HepG2 (cell line): ENCODE results near the gene MUTYH. TPM values are rescaled to one million over a fixed set of nuclear protein-coding genes. Genes with fewer than 3 reads are reported as not detected.
A peak's percentile ranks its signal among the peaks of the same experiment; 100 is the strongest.

Source experiments
- DPF2 ChIP-seq: sonication (generic); formaldehyde crosslinking; IDR thresholded peaks from 2 replicates; pipeline ENCODE4 v1.4.0; 2020; ENCODE audit warnings: mild to moderate bottlenecking, low read depth, missing genetic modification reagents, borderline replicate concordance
- MATR3 ChIP-seq: sonication (generic); formaldehyde crosslinking; IDR thresholded peaks from 2 replicates; pipeline ENCODE4 v1.4.0; 2020; ENCODE audit warnings: missing genetic modification reagents
- NFKBIZ ChIP-seq: IDR thresholded peaks from 2 replicates; pipeline ENCODE4 v1.6.1; 2018; ENCODE audit warnings: missing genetic modification reagents, missing compliant biosample characterization
- POLR2AphosphoS5 ChIP-seq: IDR thresholded peaks from 2 replicates; pipeline ENCODE4 v1.6.1; 2012; ENCODE audit warnings: low read depth, low read length
- SOX5 ChIP-seq: IDR thresholded peaks from 2 replicates; pipeline ENCODE4 v1.6.1; 2016; ENCODE audit warnings: borderline replicate concordance
- TBX3 ChIP-seq: fragments of 450-650 bp; IDR thresholded peaks from 2 replicates; pipeline ENCODE4 v1.6.1; 2017; ENCODE audit warnings: antibody characterized with exemption, mild to moderate bottlenecking, inconsistent platforms, borderline replicate concordance
- ZKSCAN5 ChIP-seq: sonication (generic); formaldehyde crosslinking; IDR thresholded peaks from 2 replicates; pipeline ENCODE4 v1.5.1; 2020; ENCODE audit warnings: mild to moderate bottlenecking, missing genetic modification reagents
- ZNF24 ChIP-seq: fragments of 450-650 bp; IDR thresholded peaks from 2 replicates; pipeline ENCODE4 v1.6.1; 2017; ENCODE audit warnings: antibody characterized with exemption, mild to moderate bottlenecking
- ZNF441 ChIP-seq: sonication (generic); formaldehyde crosslinking; IDR thresholded peaks from 2 replicates; pipeline ENCODE4 v1.7.0; 2021; ENCODE audit warnings: missing genetic modification reagents, borderline replicate concordance
- ZNF598 ChIP-seq: sonication (generic); formaldehyde crosslinking; IDR thresholded peaks from 2 replicates; pipeline ENCODE4 v1.5.1; 2020; ENCODE audit warnings: mild to moderate bottlenecking, missing genetic modification reagents, borderline replicate concordance
- ZNF75D ChIP-seq: sonication (generic); formaldehyde crosslinking; IDR thresholded peaks from 2 replicates; pipeline ENCODE4 v1.8.1; 2023; ENCODE audit warnings: missing genetic modification reagents, mild to moderate bottlenecking, borderline replicate concordance
- polyA plus RNA-seq, 8 experiments: library from polyadenylated mRNA; depleted of rRNA in 3 of 8; stranded (reverse) in 7 of 8; unstranded in 1 of 8; fragments of >200 nt; fragmentation: Illumina TruSeq in 4 of 8; extraction: Trizol in 4 of 8; gene quantifications; 2 replicates each; pipeline versions ENCODE4 v1.2.1 to v1.2.3, GENCODE V29; 2011 to 2016; ENCODE audit warnings: low read depth in 4 of 8, missing spikeins in 1 of 8, mixed read lengths in 1 of 8; ENCODE audit not compliant: insufficient read depth in 1 of 8
- total RNA-seq, 5 experiments: library from RNA; depleted of rRNA; stranded (reverse); fragments of >200 nt; fragmentation: Illumina TruSeq; extraction: Trizol; gene quantifications; 2 replicates each; pipeline ENCODE4 v1.2.3, GENCODE V29; 2016; ENCODE audit warnings: low read depth in 1 of 5
- TF ChIP-seq, protein P1 (sequence below): fragments of 450-650 bp; IDR thresholded peaks from 2 replicates; pipeline ENCODE4 v1.6.1; 2016
- TF ChIP-seq, protein P2 (sequence below): sonication (generic); formaldehyde crosslinking; conservative IDR thresholded peaks from 2 replicates; pipeline ENCODE4 v1.8.0; 2022; ENCODE audit warnings: missing genetic modification reagents
- TF ChIP-seq, protein P3 (sequence below), 2 experiments: fragments of 450-650 bp in 1 of 2; sonication (generic) in 1 of 2; formaldehyde crosslinking in 1 of 2; IDR thresholded peaks; 2 replicates each; pipeline versions ENCODE4 v1.6.1 to v1.8.0; 2016 to 2022; ENCODE audit warnings: antibody characterized with exemption in 1 of 2, mild to moderate bottlenecking in 1 of 2, missing genetic modification reagents in 1 of 2
- TF ChIP-seq, protein P4 (sequence below): conservative IDR thresholded peaks from 2 replicates; pipeline ENCODE4 v1.6.1; 2018; ENCODE audit warnings: missing genetic modification reagents

Gene MUTYH
- total and polyA plus RNA-seq, 2 of the 13 experiments (the other 11 are each of a cell fraction or from before 2014, with no cell fraction given): 16.3 to 17.1 TPM

DNA sequence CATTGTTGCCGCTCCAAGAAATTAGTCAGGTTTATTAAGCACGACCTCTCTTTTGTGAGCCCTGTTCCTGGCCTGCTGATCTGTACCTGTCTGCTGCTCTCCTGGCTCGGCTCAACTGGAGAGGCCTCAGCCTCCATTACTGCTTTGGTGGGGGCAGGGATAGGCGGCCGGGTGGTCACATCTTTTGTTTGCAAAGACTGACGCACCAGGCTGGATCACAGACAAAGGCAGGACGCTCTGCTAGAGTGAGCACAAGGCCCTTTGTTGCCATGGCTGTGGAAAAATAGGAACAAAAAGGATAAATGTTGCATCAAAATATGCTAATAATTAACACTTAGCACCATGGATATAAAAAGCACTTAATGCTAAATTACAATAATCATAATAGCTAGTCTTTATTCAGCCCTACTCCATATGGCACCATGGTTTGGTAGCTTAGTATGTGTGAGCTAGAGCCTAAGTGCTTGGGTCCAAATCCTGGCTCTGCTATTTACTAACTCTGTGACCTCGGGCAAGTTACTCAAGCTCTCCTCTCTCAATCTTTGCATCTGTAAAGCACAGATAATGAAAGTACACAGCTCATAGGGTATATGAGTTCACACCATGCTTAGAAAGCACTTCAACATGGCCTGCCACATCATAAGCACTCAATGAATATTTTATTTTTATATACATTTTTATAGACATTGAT lies 42.4 kb downstream of the MUTYH start (continued):
- TF ChIP-seq TBX3 (no peak), NFKBIZ (no peak; the same call in 1 of the 2 replicates), ZNF75D (no peak), MATR3 (no peak), ZNF441 (CRISPR knock-in tag) (peak; percentile 75; the same call in 1 of the 2 replicates), SOX5 (no peak), ZNF598 (CRISPR knock-in tag) (peak; percentile 57; the same call in 1 of the 2 replicates), POLR2AphosphoS5 (no peak), ZNF24 (no peak; the same call in 1 of the 2 replicates), DPF2 (CRISPR knock-in tag) (no peak), ZKSCAN5 (CRISPR knock-in tag) (no peak)
- TF ChIP-seq, protein P1, sequence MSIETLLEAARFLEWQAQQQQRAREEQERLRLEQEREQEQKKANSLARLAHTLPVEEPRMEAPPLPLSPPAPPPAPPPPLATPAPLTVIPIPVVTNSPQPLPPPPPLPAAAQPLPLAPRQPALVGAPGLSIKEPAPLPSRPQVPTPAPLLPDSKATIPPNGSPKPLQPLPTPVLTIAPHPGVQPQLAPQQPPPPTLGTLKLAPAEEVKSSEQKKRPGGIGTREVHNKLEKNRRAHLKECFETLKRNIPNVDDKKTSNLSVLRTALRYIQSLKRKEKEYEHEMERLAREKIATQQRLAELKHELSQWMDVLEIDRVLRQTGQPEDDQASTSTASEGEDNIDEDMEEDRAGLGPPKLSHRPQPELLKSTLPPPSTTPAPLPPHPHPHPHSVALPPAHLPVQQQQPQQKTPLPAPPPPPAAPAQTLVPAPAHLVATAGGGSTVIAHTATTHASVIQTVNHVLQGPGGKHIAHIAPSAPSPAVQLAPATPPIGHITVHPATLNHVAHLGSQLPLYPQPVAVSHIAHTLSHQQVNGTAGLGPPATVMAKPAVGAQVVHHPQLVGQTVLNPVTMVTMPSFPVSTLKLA: no peak
- TF ChIP-seq, protein P2, sequence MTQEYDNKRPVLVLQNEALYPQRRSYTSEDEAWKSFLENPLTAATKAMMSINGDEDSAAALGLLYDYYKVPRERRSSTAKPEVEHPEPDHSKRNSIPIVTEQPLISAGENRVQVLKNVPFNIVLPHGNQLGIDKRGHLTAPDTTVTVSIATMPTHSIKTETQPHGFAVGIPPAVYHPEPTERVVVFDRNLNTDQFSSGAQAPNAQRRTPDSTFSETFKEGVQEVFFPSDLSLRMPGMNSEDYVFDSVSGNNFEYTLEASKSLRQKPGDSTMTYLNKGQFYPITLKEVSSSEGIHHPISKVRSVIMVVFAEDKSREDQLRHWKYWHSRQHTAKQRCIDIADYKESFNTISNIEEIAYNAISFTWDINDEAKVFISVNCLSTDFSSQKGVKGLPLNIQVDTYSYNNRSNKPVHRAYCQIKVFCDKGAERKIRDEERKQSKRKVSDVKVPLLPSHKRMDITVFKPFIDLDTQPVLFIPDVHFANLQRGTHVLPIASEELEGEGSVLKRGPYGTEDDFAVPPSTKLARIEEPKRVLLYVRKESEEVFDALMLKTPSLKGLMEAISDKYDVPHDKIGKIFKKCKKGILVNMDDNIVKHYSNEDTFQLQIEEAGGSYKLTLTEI (CRISPR knock-in tag): no peak
- TF ChIP-seq, protein P3, sequence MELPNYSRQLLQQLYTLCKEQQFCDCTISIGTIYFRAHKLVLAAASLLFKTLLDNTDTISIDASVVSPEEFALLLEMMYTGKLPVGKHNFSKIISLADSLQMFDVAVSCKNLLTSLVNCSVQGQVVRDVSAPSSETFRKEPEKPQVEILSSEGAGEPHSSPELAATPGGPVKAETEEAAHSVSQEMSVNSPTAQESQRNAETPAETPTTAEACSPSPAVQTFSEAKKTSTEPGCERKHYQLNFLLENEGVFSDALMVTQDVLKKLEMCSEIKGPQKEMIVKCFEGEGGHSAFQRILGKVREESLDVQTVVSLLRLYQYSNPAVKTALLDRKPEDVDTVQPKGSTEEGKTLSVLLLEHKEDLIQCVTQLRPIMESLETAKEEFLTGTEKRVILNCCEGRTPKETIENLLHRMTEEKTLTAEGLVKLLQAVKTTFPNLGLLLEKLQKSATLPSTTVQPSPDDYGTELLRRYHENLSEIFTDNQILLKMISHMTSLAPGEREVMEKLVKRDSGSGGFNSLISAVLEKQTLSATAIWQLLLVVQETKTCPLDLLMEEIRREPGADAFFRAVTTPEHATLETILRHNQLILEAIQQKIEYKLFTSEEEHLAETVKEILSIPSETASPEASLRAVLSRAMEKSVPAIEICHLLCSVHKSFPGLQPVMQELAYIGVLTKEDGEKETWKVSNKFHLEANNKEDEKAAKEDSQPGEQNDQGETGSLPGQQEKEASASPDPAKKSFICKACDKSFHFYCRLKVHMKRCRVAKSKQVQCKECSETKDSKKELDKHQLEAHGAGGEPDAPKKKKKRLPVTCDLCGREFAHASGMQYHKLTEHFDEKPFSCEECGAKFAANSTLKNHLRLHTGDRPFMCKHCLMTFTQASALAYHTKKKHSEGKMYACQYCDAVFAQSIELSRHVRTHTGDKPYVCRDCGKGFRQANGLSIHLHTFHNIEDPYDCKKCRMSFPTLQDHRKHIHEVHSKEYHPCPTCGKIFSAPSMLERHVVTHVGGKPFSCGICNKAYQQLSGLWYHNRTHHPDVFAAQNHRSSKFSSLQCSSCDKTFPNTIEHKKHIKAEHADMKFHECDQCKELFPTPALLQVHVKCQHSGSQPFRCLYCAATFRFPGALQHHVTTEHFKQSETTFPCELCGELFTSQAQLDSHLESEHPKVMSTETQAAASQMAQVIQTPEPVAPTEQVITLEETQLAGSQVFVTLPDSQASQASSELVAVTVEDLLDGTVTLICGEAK (IDR thresholded peaks at IDR 0.05): no peak
- TF ChIP-seq, protein P3 (CRISPR knock-in tag; IDR thresholded peaks at IDR 0.05): no peak
- TF ChIP-seq, protein P4, sequence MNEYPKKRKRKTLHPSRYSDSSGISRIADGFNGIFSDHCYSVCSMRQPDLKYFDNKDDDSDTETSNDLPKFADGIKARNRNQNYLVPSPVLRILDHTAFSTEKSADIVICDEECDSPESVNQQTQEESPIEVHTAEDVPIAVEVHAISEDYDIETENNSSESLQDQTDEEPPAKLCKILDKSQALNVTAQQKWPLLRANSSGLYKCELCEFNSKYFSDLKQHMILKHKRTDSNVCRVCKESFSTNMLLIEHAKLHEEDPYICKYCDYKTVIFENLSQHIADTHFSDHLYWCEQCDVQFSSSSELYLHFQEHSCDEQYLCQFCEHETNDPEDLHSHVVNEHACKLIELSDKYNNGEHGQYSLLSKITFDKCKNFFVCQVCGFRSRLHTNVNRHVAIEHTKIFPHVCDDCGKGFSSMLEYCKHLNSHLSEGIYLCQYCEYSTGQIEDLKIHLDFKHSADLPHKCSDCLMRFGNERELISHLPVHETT: no peak
